SK-N-SH (cell line): ENCODE measurements around the gene TRPM7. TPM values are rescaled to one million over a fixed set of nuclear protein-coding genes. Genes with fewer than 3 reads are reported as not detected.

ENCODE experiments used
- CTCF ChIA-PET: fragments of 300-600, 350-600 bp; formaldehyde crosslinking; extraction: SDS; loops from one replicate; lab custom pipeline; 2021; lab: Yijun Ruan, JAX
- POLR2A ChIA-PET: fragments of 350-600 bp; sonication (Branson Sonifier 250); formaldehyde crosslinking; extraction: SDS; loops from one replicate; lab custom pipeline; 2020; ENCODE audit warnings: antibody characterized with exemption, inconsistent platforms; lab: Yijun Ruan, JAX
- DNase-seq: peaks from one replicate; pipeline ENCODE4 v3.0.0; 2012
- H2AFZ ChIP-seq: fragments of 200-600 bp; sonication (generic); 2 replicates; pipeline ENCODE4 v1.8.1; 2016; ENCODE audit warnings: antibody characterized with exemption, mild to moderate bottlenecking, low read depth
- H3F3A ChIP-seq: fragments of 200-600 bp; sonication (generic); replicated peaks from 2 replicates; pipeline ENCODE3; 2016; ENCODE audit warnings: antibody characterized with exemption, mild to moderate bottlenecking; ENCODE audit not compliant: insufficient read depth
- H3K27ac ChIP-seq, 2 experiments: fragments of 200-500 bp in 1 of 2; fragments of 200-600 bp in 1 of 2; sonication (Bioruptor generic) in 1 of 2; sonication (generic), shearing (Covaris generic) in 1 of 2; 2 replicates each; pipeline versions ENCODE4 v1.5.1 to v1.6.1; 2014 to 2016; ENCODE audit warnings: low read depth in 2 of 2, inconsistent platforms in 1 of 2, low read length in 1 of 2, mild to moderate bottlenecking in 1 of 2, mixed read lengths in 1 of 2
- H3K27me3 ChIP-seq: fragments of 200-600 bp; sonication (generic), shearing (Covaris generic); 2 replicates; pipeline ENCODE4 v1.6.1; 2016; ENCODE audit warnings: mixed run types; ENCODE audit not compliant: insufficient read depth
- H3K36me3 ChIP-seq, 2 experiments: fragments of 200-500 bp in 1 of 2; fragments of 200-600 bp in 1 of 2; sonication (Bioruptor generic) in 1 of 2; sonication (generic) in 1 of 2; replicated peaks in 1 of 2; 2 replicates each; pipeline versions ENCODE3 to v1.5.1; 2014 to 2016; ENCODE audit warnings: low read length in 1 of 2, mild to moderate bottlenecking in 1 of 2; ENCODE audit not compliant: insufficient read depth in 2 of 2, control insufficient read depth in 1 of 2
- H3K4me1 ChIP-seq, 2 experiments: fragments of 200-500 bp in 1 of 2; fragments of 200-600 bp in 1 of 2; sonication (Bioruptor generic) in 1 of 2; sonication (generic), shearing (Covaris generic) in 1 of 2; 2 replicates each; pipeline versions ENCODE4 v1.5.1 to v1.6.1; 2014 to 2016; ENCODE audit warnings: low read depth in 1 of 2, low read length in 1 of 2, mixed run types in 1 of 2; ENCODE audit not compliant: insufficient read depth in 2 of 2, control insufficient read depth in 1 of 2
- H3K4me2 ChIP-seq: fragments of 200-600 bp; sonication (generic), shearing (Covaris generic); 2 replicates; pipeline ENCODE4 v1.6.1; 2017; ENCODE audit warnings: mixed run types
- H3K4me3 ChIP-seq, 2 experiments: fragments of 200-500 bp in 1 of 2; fragments of 200-600 bp in 1 of 2; sonication (Bioruptor generic) in 1 of 2; sonication (generic), shearing (Covaris generic) in 1 of 2; 2 replicates each; pipeline versions ENCODE4 v1.5.1 to v1.8.1; 2014 to 2016; ENCODE audit warnings: low read depth in 2 of 2, inconsistent platforms in 1 of 2, low read length in 1 of 2, mild to moderate bottlenecking in 1 of 2, mixed read lengths in 1 of 2, moderate library complexity in 1 of 2
- H3K79me2 ChIP-seq: fragments of 200-600 bp; sonication (generic); 2 replicates; pipeline ENCODE4 v1.8.1; 2017; ENCODE audit warnings: mild to moderate bottlenecking; ENCODE audit not compliant: insufficient read depth
- H3K9ac ChIP-seq: fragments of 200-600 bp; sonication (generic); 2 replicates; pipeline ENCODE4 v1.6.1; 2017; ENCODE audit warnings: mixed run types
- H3K9me2 ChIP-seq: fragments of 200-600 bp; sonication (generic); 2 replicates; pipeline ENCODE4 v1.6.1; 2017; ENCODE audit warnings: mixed run types
- H3K9me3 ChIP-seq: fragments of 200-600 bp; sonication (generic); 2 replicates; pipeline ENCODE4 v1.6.1; 2017; ENCODE audit warnings: mixed run types, mild to moderate bottlenecking, moderate library complexity
- H4K20me1 ChIP-seq: fragments of 200-600 bp; sonication (generic); 2 replicates; pipeline ENCODE4 v1.6.1; 2017; ENCODE audit warnings: mild to moderate bottlenecking, mixed run types; ENCODE audit not compliant: insufficient read depth
- CHD2 ChIP-seq: fragments of 150-350 bp; IDR thresholded peaks from 2 replicates; pipeline ENCODE4 v1.6.1; 2018; ENCODE audit warnings: low read length; ENCODE audit not compliant: partially characterized antibody
- CTCF ChIP-seq: fragments of 200-600 bp; sonication (generic); IDR thresholded peaks from 2 replicates; pipeline ENCODE4 v1.6.1; 2017; ENCODE audit warnings: antibody characterized with exemption, mild to moderate bottlenecking, moderate library complexity
- EZH2phosphoT487 ChIP-seq: fragments of 200-600 bp; sonication (generic); IDR thresholded peaks from 2 replicates; pipeline ENCODE4 v1.6.1; 2017; ENCODE audit warnings: low read depth, mixed run types, mild to moderate bottlenecking, antibody characterized with exemption, moderate library complexity, borderline replicate concordance
- FOSL2 ChIP-seq: IDR thresholded peaks from 2 replicates; pipeline ENCODE4 v1.4.0; 2012; ENCODE audit warnings: low read depth, mild to moderate bottlenecking, moderate library complexity, borderline replicate concordance
- GATA2 ChIP-seq: sonication (generic); formaldehyde crosslinking; IDR thresholded peaks from 2 replicates; pipeline ENCODE4 v1.5.0; 2020; ENCODE audit warnings: mild to moderate bottlenecking, missing genetic modification reagents
- IRF3 ChIP-seq: fragments of 150-350 bp; IDR thresholded peaks from 2 replicates; pipeline ENCODE4 v1.6.1; 2016; ENCODE audit warnings: mild to moderate bottlenecking, low read depth, low read length
- JUND ChIP-seq: IDR thresholded peaks from 2 replicates; pipeline ENCODE4 v1.4.0; 2012
- MAX ChIP-seq: IDR thresholded peaks from 2 replicates; pipeline ENCODE4 v1.4.0; 2012; ENCODE audit warnings: low read depth
- MXI1 ChIP-seq: IDR thresholded peaks from 2 replicates; pipeline ENCODE4 v1.6.1; 2012; ENCODE audit warnings: mild to moderate bottlenecking, low read depth, low read length, improper control_type of control experiment
- NRF1 ChIP-seq: IDR thresholded peaks from 2 replicates; pipeline ENCODE4 v1.6.1; 2012; ENCODE audit warnings: low read depth, mild to moderate bottlenecking, low read length
- RFX5 ChIP-seq: IDR thresholded peaks from 2 replicates; pipeline ENCODE4 v1.6.1; 2012; ENCODE audit warnings: mild to moderate bottlenecking, improper control_type of control experiment, low read length
- USF1 ChIP-seq: IDR thresholded peaks from 2 replicates; pipeline ENCODE4 v1.4.0; 2012; ENCODE audit warnings: low read depth, borderline replicate concordance
- ZBTB33 ChIP-seq: IDR thresholded peaks from 2 replicates; pipeline ENCODE4 v1.4.0; 2012; ENCODE audit warnings: low read depth, borderline replicate concordance
- WGBS: methylation state at CpG from one replicate; pipeline ENCODE4 v1.1.6; 2017; ENCODE audit warnings: low lambda C conversion rate; 5-methylcytosine and 5-hydroxymethylcytosine counted together
- polyA plus RNA-seq, 3 experiments: library from polyadenylated mRNA; depleted of rRNA; stranded (reverse); fragments of >200 nt; gene quantifications; 2 replicates each; pipeline ENCODE4 v1.2.3, GENCODE V29; 2012

TRPM7 gene
- polyA plus RNA-seq, 1 of the 3 experiments (the other 2 are of a cell fraction), result 5.1 TPM

- Histone ChIP-seq H3K36me3 (no peaks in the 10 kb centered on the region), H3K9me3 (no peaks in the 10 kb centered on the region), H3K79me2 (no peaks in the 10 kb centered on the region), H3K4me1 (no peaks in the 10 kb centered on the region), H3K4me2 (no peak overlapping the region)
- CTCF ChIA-PET, result no interaction called here
- TF ChIP-seq RFX5, result no peak
- TF ChIP-seq EZH2phosphoT487, result no peak
- no peak for TF ChIP-seq IRF3
- no peak for TF ChIP-seq GATA2 (CRISPR knock-in tag)
- TF ChIP-seq CTCF, result no peak
- no peak for TF ChIP-seq MAX
- no peak for TF ChIP-seq ZBTB33
- TF ChIP-seq JUND, result no peak
- TF ChIP-seq CHD2, result no peak
- TF ChIP-seq USF1, result no peak
- no peak for TF ChIP-seq FOSL2
- no peak for TF ChIP-seq NRF1
- TF ChIP-seq MXI1, result no peak
- TF ChIP-seq, all 33 proteins: peak for 0
- 65% methylated on average over 7 of the region's 7 CpGs for WGBS
- Histone ChIP-seq H3K9me2 (no peaks in the 10 kb centered on the region), H3K9ac (no peak overlapping the region), H3K27ac (no peak overlapping the region), H4K20me1 (no peaks in the 10 kb centered on the region), H3K4me3 (no peak overlapping the region), H3F3A (no peaks in the 10 kb centered on the region), H3K27me3 (no peaks in the 10 kb centered on the region), H2AFZ (no peak overlapping the region)
- POLR2A ChIA-PET, result no interaction called here
- DNase-seq, result no peak
Observed at GRCh38 chr15:50519740-50520425, 166.7 kb downstream of the TRPM7 start.
